ENCODE results near the gene PSTPIP1. TPM values are rescaled to one million over a fixed set of nuclear protein-coding genes. Genes with fewer than 3 reads are reported as not detected.

The PSTPIP1 gene
- total and polyA plus RNA-seq, 2 of the 8 experiments (the other 6 are each of a cell fraction or from before 2014, with no cell fraction given), result 1.6 to 1.8 TPM

- POLR2A ChIA-PET (ENCODE audit: partially characterized antibody), result interaction anchor here (1.1 to 3.6 kb wide), 5 partner anchors 10 to 17 kb away, joined by 3 to 13 read pairs (median 6); partner anchors contain the start of gene RCN2
- TF ChIP-seq POLR2AphosphoS5 (IDR thresholded peaks at IDR 0.05; ENCODE audit: low read depth, low read length), result no peak
- TF ChIP-seq CBX5 (IDR thresholded peaks at IDR 0.05; ENCODE audit: low read depth, low read length), result no peak
- TF ChIP-seq TBP (IDR thresholded peaks at IDR 0.05; ENCODE audit: low read depth, low read length), result no peak
- TF ChIP-seq RXRA (IDR thresholded peaks at IDR 0.05; ENCODE audit: insufficient read depth, low read depth, low read length), result no peak
- TF ChIP-seq EGR1 (IDR thresholded peaks at IDR 0.05; ENCODE audit: borderline replicate concordance, low read depth, low read length), result no peak
- no peak for TF ChIP-seq NANOG (IDR thresholded peaks at IDR 0.05; ENCODE audit: insufficient read depth, low read depth, low read length, poor library complexity, severe bottlenecking)
- TF ChIP-seq ATF2 (IDR thresholded peaks at IDR 0.05; ENCODE audit: low read length), result no peak
- TF ChIP-seq RNF2 (IDR thresholded peaks at IDR 0.05; ENCODE audit: borderline replicate concordance, low read depth, low read length, missing control alignments, poor library complexity, severe bottlenecking), result no peak
- TF ChIP-seq ZNF274 (IDR thresholded peaks at IDR 0.05; ENCODE audit: borderline replicate concordance, extremely low read depth, low read length), result no peak
- no peak for TF ChIP-seq CHD1 (IDR thresholded peaks at IDR 0.05; ENCODE audit: low read depth, low read length)
- no peak for TF ChIP-seq FOSL1 (IDR thresholded peaks at IDR 0.05; ENCODE audit: insufficient read depth, low read depth, low read length)
These were observed 49.3 kb upstream of the PSTPIP1 start for GRCh38 chr15:76945494-76946093.

More at GRCh38 chr15:76945494-76946093, 49.3 kb upstream of the PSTPIP1 start:
- WGBS, 2 experiments (ENCODE audit: extremely low coverage in 1 of 2, insufficient coverage in 1 of 2, insufficient read length in 1 of 2, insufficient replicate concordance in 2 of 2, low coverage in 1 of 2, low lambda C conversion rate in 2 of 2, missing lambda C conversion rate in 1 of 2), result 94% methylated on average over 2 of the region's 2 CpGs; no CpG with 5 or more reads in 1 of the 2 experiments
- no peak overlapping the region for H3K14ac ChIP-seq (ENCODE audit: insufficient read length)
- no peak for DNase-seq (ENCODE audit: low read depth in 1 of 2, low spot score in 2 of 2)
- H3K36me3 ChIP-seq (ENCODE audit: control insufficient read depth in 2 of 4, insufficient read depth in 4 of 4, low read length in 3 of 4), result peaks cover 7 to 75% (median 36%) of the 10 kb centered on the region in 4 experiments
- H4K5ac ChIP-seq (ENCODE audit: insufficient read length, low read depth, low read length), result no peak overlapping the region
- no peaks in the 10 kb centered on the region for H3K23me2 ChIP-seq (ENCODE audit: low read depth, low read length)
- no peak overlapping the region for H2AFZ ChIP-seq (ENCODE audit: low read length)
- no peaks in the 10 kb centered on the region for H3K79me1 ChIP-seq (ENCODE audit: low read depth, low read length)
- peaks cover 0 to 4% of the 10 kb centered on the region in 2 experiments; a peak in 2 of 4 replicates for H3K79me2 ChIP-seq (ENCODE audit: control insufficient read depth in 1 of 2, insufficient read depth in 2 of 2, low read length in 2 of 2)
- CTCF ChIA-PET (ENCODE audit: partially characterized antibody), result interaction anchor here (0.6 to 2.2 kb wide), 2 partner anchors 19 to 89 kb away, joined by 3 to 7 read pairs; no protein-coding TSS in a partner anchor
- no peaks in the 10 kb centered on the region for H3K27me3 ChIP-seq (replicated peaks in 1 of 4; ENCODE audit: control insufficient read depth in 3 of 4, extremely low read depth in 1 of 4, insufficient read depth in 3 of 4, low read length in 3 of 4)
- no peak overlapping the region for H3K4me2 ChIP-seq (ENCODE audit: insufficient read depth in 1 of 2, low read depth in 2 of 2, low read length in 2 of 2)
- no peak overlapping the region for H3K4ac ChIP-seq (replicated peaks; ENCODE audit: insufficient read length, low read depth, low read length)
- peaks cover 0 to 2% of the 10 kb centered on the region in 2 experiments for H4K20me1 ChIP-seq (replicated peaks in 1 of 2; ENCODE audit: control insufficient read depth in 1 of 2, insufficient read depth in 2 of 2, low read length in 2 of 2)
- H3K23ac ChIP-seq (ENCODE audit: insufficient read length), result no peak overlapping the region
- H2AK5ac ChIP-seq (ENCODE audit: low read depth, low read length), result no peak overlapping the region
- no peak overlapping the region for H2BK120ac ChIP-seq (replicated peaks; ENCODE audit: low read depth, low read length)
- H3K27ac ChIP-seq (ENCODE audit: low read depth, low read length), result no peak overlapping the region
- H3K18ac ChIP-seq (ENCODE audit: extremely low read depth, low read length), result no peak overlapping the region
- H3K9ac ChIP-seq (replicated peaks in 1 of 4; ENCODE audit: extremely low read depth in 1 of 4, low read depth in 3 of 4, low read length in 3 of 4), result no peak overlapping the region
- H2BK15ac ChIP-seq (ENCODE audit: low read length), result no peak overlapping the region
- H3K9me3 ChIP-seq (ENCODE audit: insufficient read depth in 2 of 2, low read depth in 1 of 2, low read length in 1 of 2), result no peaks in the 10 kb centered on the region
- FAIRE-seq, result no peak
- H2BK20ac ChIP-seq (ENCODE audit: low read length), result no peak overlapping the region
- H2BK12ac ChIP-seq (ENCODE audit: low read depth, low read length), result no peak overlapping the region
- H4K8ac ChIP-seq (ENCODE audit: extremely low read depth, insufficient read depth, low read length), result no peak overlapping the region
- no peak overlapping the region for H4K91ac ChIP-seq (replicated peaks; ENCODE audit: insufficient read length, low read length)
- H2BK5ac ChIP-seq (ENCODE audit: low read depth, low read length), result no peak overlapping the region
- no peak overlapping the region for H3K56ac ChIP-seq (replicated peaks; ENCODE audit: insufficient read length, low read depth, low read length)
- H3K4me3 ChIP-seq (ENCODE audit: extremely low read depth in 1 of 4, insufficient read depth in 2 of 4, low read depth in 3 of 4, low read length in 4 of 4), result no peak overlapping the region
- H3K4me1 ChIP-seq (replicated peaks in 1 of 4; ENCODE audit: control insufficient read depth in 3 of 4, insufficient read depth in 4 of 4, low read length in 3 of 4), result peaks cover 0 to 4% (median 1%) of the 10 kb centered on the region in 4 experiments; a peak in 2 of 7 replicates
